Ovary (tissue), 3 donors: ENCODE results near the gene RAB23.

ENCODE experiments used
- EP300 ChIP-seq: sonication (generic); formaldehyde crosslinking; IDR thresholded peaks from one replicate; pipeline ENCODE4 v1.6.1; 2017; ENCODE audit warnings: antibody characterized with exemption
- TF ChIP-seq, protein P1 (sequence below), 3 donors: fragments of 450-650 bp in 2 of 3; fragments of 200-600 bp in 1 of 3; IDR thresholded peaks; one replicate each; pipeline versions ENCODE4 v1.5.1 to v1.8.0; 2016 to 2022; ENCODE audit warnings: antibody characterized with exemption in 3 of 3, mild to moderate bottlenecking in 1 of 3
- donor health status: DM: no; HTN: no; CAD: no.

DNA sequence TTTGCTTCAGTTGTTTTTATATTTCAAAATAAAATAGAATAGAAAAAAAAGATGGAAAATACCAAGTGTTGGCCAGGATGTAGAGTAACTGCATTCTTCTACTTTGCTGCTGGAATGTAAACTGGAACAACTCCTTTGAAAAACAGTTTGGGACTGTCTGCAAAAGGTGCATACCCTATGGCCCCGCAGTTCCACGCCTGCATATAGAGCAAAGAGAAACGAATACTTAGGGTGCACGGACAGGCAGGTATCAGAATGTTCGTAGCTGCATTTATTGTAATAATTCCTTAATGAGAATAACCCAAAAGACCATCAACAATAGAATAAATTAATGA, 603 bp upstream of the RAB23 start:
- TF ChIP-seq, protein P1, sequence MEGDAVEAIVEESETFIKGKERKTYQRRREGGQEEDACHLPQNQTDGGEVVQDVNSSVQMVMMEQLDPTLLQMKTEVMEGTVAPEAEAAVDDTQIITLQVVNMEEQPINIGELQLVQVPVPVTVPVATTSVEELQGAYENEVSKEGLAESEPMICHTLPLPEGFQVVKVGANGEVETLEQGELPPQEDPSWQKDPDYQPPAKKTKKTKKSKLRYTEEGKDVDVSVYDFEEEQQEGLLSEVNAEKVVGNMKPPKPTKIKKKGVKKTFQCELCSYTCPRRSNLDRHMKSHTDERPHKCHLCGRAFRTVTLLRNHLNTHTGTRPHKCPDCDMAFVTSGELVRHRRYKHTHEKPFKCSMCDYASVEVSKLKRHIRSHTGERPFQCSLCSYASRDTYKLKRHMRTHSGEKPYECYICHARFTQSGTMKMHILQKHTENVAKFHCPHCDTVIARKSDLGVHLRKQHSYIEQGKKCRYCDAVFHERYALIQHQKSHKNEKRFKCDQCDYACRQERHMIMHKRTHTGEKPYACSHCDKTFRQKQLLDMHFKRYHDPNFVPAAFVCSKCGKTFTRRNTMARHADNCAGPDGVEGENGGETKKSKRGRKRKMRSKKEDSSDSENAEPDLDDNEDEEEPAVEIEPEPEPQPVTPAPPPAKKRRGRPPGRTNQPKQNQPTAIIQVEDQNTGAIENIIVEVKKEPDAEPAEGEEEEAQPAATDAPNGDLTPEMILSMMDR (IDR thresholded peaks at IDR 0.05): no peak
- TF ChIP-seq EP300: no peak
